Natural killer cell (primary cell): Measurements from ENCODE around the gene BRD4. TPM values are rescaled to one million over a fixed set of nuclear protein-coding genes. Genes with fewer than 3 reads are reported as not detected.

Experiments
- ATAC-seq, 3 donors: fragments of 150-1000 bp in 2 of 3; fragments of 200-7000 bp in 1 of 3; cut with Tn5 transposase; 1 replicate in 1 of 3; 2 replicates in 2 of 3; pipeline ENCODE4 v1.10.0; 2021; ENCODE audit warnings: mild to moderate bottlenecking in 2 of 3, moderate library complexity in 2 of 3
- DNase-seq, 2 donors: peaks; one replicate each; pipeline versions ENCODE4 v3.0.0 to v3.0.0-alpha.2; 2013 to 2021; ENCODE audit warnings: mixed read lengths in 1 of 2
- H3K27ac ChIP-seq: one replicate; pipeline ENCODE4 v1.5.1; 2013; ENCODE audit warnings: mild to moderate bottlenecking, low read length
- H3K27me3 ChIP-seq: one replicate; pipeline ENCODE4 v1.6.1; 2013; ENCODE audit warnings: low read length; ENCODE audit not compliant: control insufficient read depth, insufficient read depth
- H3K36me3 ChIP-seq: one replicate; pipeline ENCODE4 v1.6.1; 2013; ENCODE audit warnings: low read length; ENCODE audit not compliant: control insufficient read depth, insufficient read depth
- H3K4me1 ChIP-seq: one replicate; pipeline ENCODE4 v1.6.1; 2013; ENCODE audit warnings: low read length; ENCODE audit not compliant: control insufficient read depth, insufficient read depth
- H3K4me3 ChIP-seq: one replicate; pipeline ENCODE4 v1.5.1; 2013; ENCODE audit warnings: low read length
- H3K9me3 ChIP-seq: one replicate; pipeline ENCODE4 v1.6.1; 2013; ENCODE audit warnings: low read length; ENCODE audit not compliant: control insufficient read depth, insufficient read depth
- H3K27ac Mint-ChIP-seq, 2 donors: one replicate each; pipeline ENCODE4 v1.8.0; 2022; ENCODE audit warnings: mild to moderate bottlenecking in 2 of 2, mixed read lengths in 2 of 2, moderate library complexity in 1 of 2
- H3K27me3 Mint-ChIP-seq, 2 donors: one replicate each; pipeline ENCODE4 v1.8.0; 2022; ENCODE audit warnings: low read depth in 2 of 2, mixed read lengths in 2 of 2
- H3K36me3 Mint-ChIP-seq: one replicate; pipeline ENCODE4 v1.8.0; 2022; ENCODE audit warnings: mixed read lengths
- H3K4me1 Mint-ChIP-seq, 2 donors: one replicate each; pipeline ENCODE4 v1.8.0; 2022; ENCODE audit warnings: mixed read lengths in 2 of 2
- H3K4me3 Mint-ChIP-seq: one replicate; pipeline ENCODE4 v1.8.0; 2022; ENCODE audit warnings: mild to moderate bottlenecking, moderate library complexity, mixed read lengths
- H3K9me3 Mint-ChIP-seq, 2 donors: one replicate each; pipeline ENCODE4 v1.8.0; 2022; ENCODE audit warnings: mixed read lengths in 2 of 2
- CTCF ChIP-seq: fragments of 200-600 bp; IDR thresholded peaks from one replicate; pipeline ENCODE4 v1.8.0; 2022; ENCODE audit warnings: antibody characterized with exemption
- WGBS: methylation state at CpG from one replicate; pipeline ENCODE4 v1.1.7; 2013; ENCODE audit warnings: missing lambda C conversion rate; ENCODE audit not compliant: insufficient coverage; 5-methylcytosine and 5-hydroxymethylcytosine counted together
- intact Hi-C: fragments of 100-400 bp; cut with micrococcal nuclease; formaldehyde crosslinking; loops from one replicate; pipeline ENCODE4 v1.14.2; 2022
- total RNA-seq, 4 donors: library from RNA; stranded (reverse); fragments of 120-200 nt in 1 of 4; gene quantifications; one replicate each; pipeline versions ENCODE4 v1.2.3 to v1.2.4, GENCODE V29; 2013 to 2022

Gene BRD4
- total RNA-seq, 3 donors from 2014 or later (not counting 1 experiment from before 2014, with no cell fraction given) = 91.9 to 116 (median 98.3) TPM

GRCh38 chr19:15280915-15281683 is 51.2 kb downstream of the BRD4 start:
- intact Hi-C loops = no loop called here
- no peak for TF ChIP-seq CTCF
- H3K9me3 Mint-ChIP-seq = no peaks in the 10 kb centered on the region
- Histone ChIP-seq H3K27ac (no peak overlapping the region), H3K27me3 (no peaks in the 10 kb centered on the region), H3K36me3 (no peaks in the 10 kb centered on the region), H3K9me3 (no peaks in the 10 kb centered on the region), H3K4me1 (peaks cover 82% of the 10 kb centered on the region), H3K4me3 (no peak overlapping the region)
- ATAC-seq (no peak), DNase-seq (no peak)
- H3K4me1 Mint-ChIP-seq = peaks cover 79 to 91% of the 10 kb centered on the region in 2 donors
- no peaks in the 10 kb centered on the region for H3K36me3 Mint-ChIP-seq
- no peaks in the 10 kb centered on the region for H3K27me3 Mint-ChIP-seq
- 87% methylated on average over 12 of the region's 12 CpGs for WGBS
- peak overlapping the region; percentile 85 to 87 for H3K27ac Mint-ChIP-seq
- peak overlapping the region; percentile 40 for H3K4me3 Mint-ChIP-seq

- peak overlapping the region; percentile 85 to 87 for H3K27ac Mint-ChIP-seq
- no peak overlapping the region for H3K4me3 Mint-ChIP-seq
- H3K27me3 Mint-ChIP-seq = no peaks in the 10 kb centered on the region
- no peaks in the 10 kb centered on the region for H3K9me3 Mint-ChIP-seq
- intact Hi-C loops = no loop called here
- Histone ChIP-seq H3K4me3 (no peak overlapping the region), H3K27ac (no peak overlapping the region), H3K36me3 (no peaks in the 10 kb centered on the region), H3K4me1 (peaks cover 82% of the 10 kb centered on the region), H3K9me3 (no peaks in the 10 kb centered on the region), H3K27me3 (no peaks in the 10 kb centered on the region)
- no peak for TF ChIP-seq CTCF
- no peaks in the 10 kb centered on the region for H3K36me3 Mint-ChIP-seq
- H3K4me1 Mint-ChIP-seq = peaks cover 81 to 92% of the 10 kb centered on the region in 2 donors
- DNase-seq = no peak
- no peak for ATAC-seq
- 76% methylated on average over 5 of the region's 6 CpGs for WGBS
Observed at GRCh38 chr19:15280048-15280725, 52.2 kb downstream of the BRD4 start.

- Mint-ChIP-seq H3K4me3 (peak overlapping the region; percentile 46), H3K27ac (peak overlapping the region; percentile 85 to 87), H3K27me3 (no peaks in the 10 kb centered on the region), H3K9me3 (no peaks in the 10 kb centered on the region), H3K4me1 (peaks cover 75 to 92% of the 10 kb centered on the region in 2 donors), H3K36me3 (no peaks in the 10 kb centered on the region)
- ATAC-seq = no peak
- Histone ChIP-seq H3K27me3 (no peaks in the 10 kb centered on the region), H3K4me3 (no peak overlapping the region), H3K36me3 (no peaks in the 10 kb centered on the region), H3K27ac (no peak overlapping the region), H3K9me3 (no peaks in the 10 kb centered on the region), H3K4me1 (peaks cover 82% of the 10 kb centered on the region)
- intact Hi-C loops = no loop called here
- WGBS = 70% methylated on average over 4 of the region's 4 CpGs
- no peak for TF ChIP-seq CTCF
- DNase-seq = no peak
Observed at GRCh38 chr19:15279326-15279904, 52.9 kb downstream of the BRD4 start.
